Stimulated activated CD8-positive, alpha-beta memory T cell treated with anti-CD3 and anti-CD28 coated beads, Interleukin-15, amount 100 ng/mL, for 24 hours (primary cell): ENCODE measurements around the gene LLGL2.
A peak's percentile ranks its signal among the peaks of the same experiment; 100 is the strongest.
"Not testable (repeated sequence)": the region's sequence is repeated elsewhere in the genome, so short reads cannot be mapped to it uniquely, and the experiment has no call there.

Experiments
- DNase-seq: peaks from one replicate; pipeline ENCODE4 v3.0.0-alpha.2; 2020; ENCODE audit warnings: low read depth

LLGL2 gene

GRCh38 chr17:75571197-75571884 lies 45.8 kb downstream of the LLGL2 start:
- no peak for DNase-seq

- DNase-seq = no peak
These were observed 46.4 kb downstream of the LLGL2 start for GRCh38 chr17:75571885-75572215.

DNA sequence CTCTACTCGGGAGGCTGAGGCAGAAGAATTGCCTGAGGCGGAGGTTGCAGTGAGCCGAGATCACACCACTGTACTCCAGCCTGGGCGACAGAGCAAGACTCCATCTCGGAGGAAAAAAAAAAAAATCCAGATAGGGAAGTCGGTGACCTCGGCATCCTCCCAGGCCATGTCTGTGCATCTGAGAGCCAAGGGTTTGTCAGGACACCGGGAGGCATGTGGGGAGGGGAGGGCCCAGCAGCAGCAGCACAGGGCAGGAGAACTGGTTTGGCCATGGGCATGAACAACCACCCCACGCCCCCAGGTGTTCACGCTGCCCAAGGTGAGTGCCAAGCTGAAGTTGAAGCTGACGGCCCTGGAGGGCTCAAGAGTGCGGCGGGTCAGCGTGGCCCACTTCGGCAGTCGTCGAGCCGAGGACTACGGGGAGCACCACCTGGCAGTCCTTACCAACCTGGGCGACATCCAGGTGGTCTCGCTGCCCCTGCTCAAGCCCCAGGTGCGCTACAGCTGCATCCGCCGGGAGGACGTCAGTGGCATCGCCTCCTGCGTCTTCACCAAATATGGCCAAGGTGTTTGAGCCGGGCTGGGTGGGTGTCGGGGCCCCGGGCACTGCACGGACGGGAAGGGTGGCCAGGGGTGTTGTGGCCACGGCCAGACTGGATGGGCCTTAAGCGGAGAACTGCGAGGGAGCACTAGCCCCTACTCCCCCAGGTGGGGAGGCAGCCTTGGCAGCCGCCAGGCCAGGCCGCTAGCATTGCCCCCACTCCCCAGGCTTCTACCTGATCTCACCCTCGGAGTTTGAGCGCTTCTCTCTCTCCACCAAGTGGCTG lies 47.4 kb downstream of the LLGL2 start:
- no peak for DNase-seq

DNA sequence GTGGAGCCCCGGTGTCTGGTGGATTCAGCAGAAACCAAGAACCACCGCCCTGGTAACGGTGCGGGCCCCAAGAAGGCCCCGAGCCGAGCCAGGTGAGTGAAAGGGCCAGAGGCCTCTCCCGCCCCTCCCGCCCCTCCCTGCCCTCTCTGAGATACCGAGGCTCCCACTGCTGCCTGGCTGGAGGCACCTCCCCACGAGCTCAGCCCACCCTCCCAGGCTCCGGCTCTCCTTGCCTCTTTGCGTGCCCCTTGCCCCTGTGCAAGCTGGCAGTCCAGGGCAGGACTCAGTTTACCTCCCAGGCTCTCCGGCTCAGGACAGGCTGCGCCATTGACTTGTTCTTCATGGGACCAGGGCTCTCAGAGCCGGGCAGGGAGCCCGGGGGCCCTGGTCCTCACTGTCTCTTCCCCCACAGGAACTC lies 48.1 kb downstream of the LLGL2 start:
- no peak for DNase-seq

- DNase-seq = no peak
These were observed 48.5 kb downstream of the LLGL2 start for GRCh38 chr17:75573994-75574393.

DNA sequence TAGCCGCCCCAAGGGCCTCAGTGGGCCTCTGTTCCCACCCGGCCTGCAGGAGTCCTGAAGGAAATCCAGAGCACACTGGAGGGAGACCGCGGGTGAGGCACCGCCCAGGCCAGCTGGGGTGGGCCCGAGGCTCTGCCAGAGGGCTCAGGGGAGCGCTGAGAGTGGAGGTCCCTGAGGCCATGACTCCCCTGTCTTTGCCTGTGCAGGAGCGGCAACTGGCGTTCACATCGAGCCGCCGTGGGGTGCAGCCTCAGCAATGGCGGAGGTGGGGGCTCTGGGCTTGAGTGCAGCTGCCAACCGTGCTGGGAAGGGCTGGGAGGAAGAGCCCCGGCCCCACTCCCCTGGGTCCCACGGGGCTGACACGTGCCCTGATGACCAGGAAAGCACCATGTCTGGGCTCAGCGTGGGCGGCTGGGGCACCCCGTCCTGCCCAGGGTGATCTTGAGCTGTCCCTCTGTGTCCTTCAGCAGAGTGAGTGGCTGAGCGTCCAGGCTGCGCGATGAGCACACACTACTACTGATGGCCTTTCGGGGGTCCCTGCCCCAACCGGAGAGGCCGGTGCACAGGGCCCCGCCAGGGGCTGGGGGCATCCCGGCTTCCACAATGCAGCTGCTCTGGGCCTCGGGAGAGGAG lies 49.0 kb downstream of the LLGL2 start:
- DNase-seq = no peak

GRCh38 chr17:75575197-75575596 lies 49.7 kb downstream of the LLGL2 start:
- no peak for DNase-seq

DNA sequence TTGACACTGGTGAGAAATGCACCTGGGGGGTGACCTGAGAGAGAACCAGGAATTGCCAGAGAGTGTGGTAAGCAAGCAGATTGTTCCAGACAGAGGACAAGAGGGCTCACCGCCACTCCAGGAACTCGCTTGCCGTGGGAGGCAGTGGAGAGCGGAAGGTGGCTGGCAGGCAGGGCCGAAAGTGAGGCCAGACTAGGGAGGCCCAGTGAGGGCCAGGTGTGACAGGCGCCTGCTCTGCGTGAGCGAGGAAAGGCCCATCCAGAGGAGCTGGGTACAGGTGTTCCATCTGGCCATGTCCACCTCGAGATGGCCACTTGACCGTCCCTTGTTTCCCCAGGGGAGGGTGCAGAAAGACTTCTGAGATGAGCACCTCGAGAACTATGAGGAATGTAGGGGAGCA lies 50.2 kb downstream of the LLGL2 start:
- no peak for DNase-seq

DNA sequence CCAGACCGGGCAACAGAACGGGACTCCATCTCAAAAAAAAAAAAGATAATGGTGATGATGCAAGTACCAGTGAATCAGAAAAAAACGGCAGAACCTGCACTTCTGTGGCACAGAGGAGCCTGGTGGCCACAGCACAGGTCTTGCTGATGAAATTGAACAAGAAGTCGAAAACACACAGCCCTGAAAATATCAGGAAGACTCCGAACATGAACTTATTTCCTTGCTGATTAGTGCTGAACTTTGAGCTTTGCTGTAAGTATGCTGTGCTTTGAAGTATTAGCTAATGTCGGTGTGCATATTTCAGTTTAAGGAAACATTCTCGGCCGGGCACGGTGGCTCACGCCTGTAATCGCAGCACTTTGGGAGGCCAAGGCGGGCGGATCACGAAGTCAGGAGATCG lies 51.2 kb downstream of the LLGL2 start:
- no peak for DNase-seq

DNA sequence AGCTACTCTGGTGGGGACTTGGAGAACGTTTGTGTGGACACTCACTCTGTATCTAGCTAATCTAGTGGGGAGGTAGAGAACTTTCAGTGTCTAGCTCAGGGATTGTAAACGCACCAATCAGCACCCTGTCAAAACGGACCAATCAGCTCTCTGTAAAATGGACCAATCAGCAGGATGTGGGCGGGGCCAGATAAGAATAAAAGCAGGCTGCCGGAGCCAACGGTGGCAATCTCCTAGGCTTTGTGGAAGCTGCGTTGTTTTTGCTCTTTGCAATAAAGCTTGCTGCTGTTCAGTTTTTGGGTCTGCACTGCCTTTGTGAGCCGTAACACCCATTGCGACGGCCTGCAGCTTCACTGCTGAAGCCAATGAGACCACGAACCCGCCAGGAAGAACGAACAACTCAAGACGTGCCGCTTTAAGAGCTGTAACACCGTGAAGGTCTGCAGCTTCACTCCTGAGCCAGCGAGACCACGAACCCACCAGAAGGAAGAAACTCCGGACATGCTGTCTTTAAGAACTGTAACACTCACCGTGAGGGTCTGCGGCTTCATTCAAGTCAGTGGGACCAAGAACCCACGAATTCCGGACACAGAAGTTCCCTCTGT lies 55.7 kb downstream of the LLGL2 start:
- DNase-seq = not testable (repeated sequence)

DNA sequence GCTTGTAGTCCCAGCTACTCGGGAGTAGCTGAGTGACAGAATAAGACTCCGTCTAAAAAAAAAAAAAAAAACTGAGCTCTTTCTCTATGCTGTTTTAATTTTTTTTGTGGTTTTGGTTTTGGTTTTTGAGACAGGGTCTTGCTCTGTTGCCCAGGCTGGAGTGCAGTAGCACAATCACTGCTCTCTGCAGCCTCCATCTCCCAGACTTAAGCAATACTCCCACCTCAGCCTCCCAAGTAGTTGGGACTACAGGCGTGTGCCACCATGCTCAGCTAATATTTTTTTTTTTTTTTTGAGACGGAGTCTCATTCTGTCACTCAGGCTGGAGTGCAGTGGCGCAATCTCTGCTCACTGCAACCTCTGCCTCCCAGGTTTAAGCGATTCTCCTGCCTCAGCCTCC lies 57.7 kb downstream of the LLGL2 start:
- not testable (repeated sequence) for DNase-seq

- DNase-seq = no peak
These were observed 59.3 kb downstream of the LLGL2 start for GRCh38 chr17:75584849-75585175.

GRCh38 chr17:75587675-75588595 lies 62.4 kb downstream of the LLGL2 start, which contains the start of gene MYO15B:
MYO15B (plus strand) TSS chr17:75587800; CDS start chr17:75588058, 258 bp downstream.
- no peak for DNase-seq

GRCh38 chr17:75588596-75589011 lies 63.1 kb downstream of the LLGL2 start:
- DNase-seq = no peak

DNA sequence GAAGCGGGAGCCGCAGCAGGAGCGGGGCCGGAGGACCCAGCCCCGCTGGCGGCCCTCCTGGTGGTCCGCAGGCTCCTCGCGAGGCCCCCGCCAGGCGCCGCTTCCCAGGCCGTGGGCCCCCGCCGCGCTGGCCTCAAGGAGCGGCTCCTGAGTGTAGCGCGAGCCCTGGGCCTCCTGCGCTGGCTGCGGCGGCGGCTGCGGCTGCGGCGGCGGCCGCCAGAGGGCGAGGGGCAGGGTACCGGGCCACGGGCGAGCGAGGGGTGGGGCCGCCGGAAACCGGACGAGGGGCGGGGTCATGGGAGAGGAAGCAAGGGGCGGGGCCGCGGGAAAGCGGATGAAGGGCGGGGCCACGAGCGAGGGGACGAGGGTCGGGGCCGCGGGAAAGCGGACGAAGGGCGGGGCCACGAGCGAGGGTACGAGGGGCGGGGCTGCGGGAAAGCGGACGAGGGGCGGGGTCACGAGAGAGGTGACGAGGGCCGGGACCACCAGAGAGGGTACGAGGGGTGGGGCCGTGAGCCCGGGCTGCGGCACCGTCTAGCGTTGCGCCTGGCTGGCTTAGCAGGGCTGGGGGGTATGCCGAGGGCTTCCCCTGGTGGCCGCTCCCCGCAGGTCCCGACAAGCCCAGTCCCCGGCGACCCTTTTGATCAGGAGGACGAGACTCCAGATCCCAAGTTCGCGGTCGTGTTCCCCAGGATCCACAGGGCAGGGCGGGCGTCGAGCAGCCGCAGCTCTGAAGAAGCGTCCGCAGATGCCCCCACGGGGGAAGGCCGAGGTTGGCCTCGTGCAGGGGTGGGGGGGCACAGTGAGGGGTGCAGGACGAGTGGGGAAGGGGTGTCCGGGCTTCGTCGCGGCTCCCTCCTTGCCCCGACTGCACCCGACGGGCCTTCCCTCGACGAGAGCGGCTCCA lies 63.8 kb downstream of the LLGL2 start:
- DNase-seq = peak; percentile 98

DNA sequence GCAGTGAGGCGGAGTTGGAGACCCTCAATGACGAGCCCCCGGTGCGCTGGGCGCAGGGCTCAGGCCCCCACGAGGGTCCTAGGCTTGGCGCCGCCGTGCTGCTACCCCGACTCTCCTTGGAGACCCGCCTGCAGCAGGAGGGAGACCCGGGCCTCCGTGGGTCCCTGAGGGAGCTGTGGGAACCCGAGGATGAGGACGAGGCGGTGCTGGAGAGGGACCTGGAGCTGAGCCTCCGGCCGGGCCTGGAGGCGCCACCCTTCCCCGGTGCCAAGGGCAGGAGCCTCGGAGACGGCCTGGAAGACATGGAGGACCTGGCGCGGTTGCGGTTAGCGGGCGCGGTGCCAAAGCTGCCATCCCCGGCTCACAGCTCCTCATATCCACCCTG lies 64.4 kb downstream of the LLGL2 start:
- DNase-seq = no peak

- DNase-seq = no peak
These were observed 64.8 kb downstream of the LLGL2 start for GRCh38 chr17:75590314-75590761.

DNA sequence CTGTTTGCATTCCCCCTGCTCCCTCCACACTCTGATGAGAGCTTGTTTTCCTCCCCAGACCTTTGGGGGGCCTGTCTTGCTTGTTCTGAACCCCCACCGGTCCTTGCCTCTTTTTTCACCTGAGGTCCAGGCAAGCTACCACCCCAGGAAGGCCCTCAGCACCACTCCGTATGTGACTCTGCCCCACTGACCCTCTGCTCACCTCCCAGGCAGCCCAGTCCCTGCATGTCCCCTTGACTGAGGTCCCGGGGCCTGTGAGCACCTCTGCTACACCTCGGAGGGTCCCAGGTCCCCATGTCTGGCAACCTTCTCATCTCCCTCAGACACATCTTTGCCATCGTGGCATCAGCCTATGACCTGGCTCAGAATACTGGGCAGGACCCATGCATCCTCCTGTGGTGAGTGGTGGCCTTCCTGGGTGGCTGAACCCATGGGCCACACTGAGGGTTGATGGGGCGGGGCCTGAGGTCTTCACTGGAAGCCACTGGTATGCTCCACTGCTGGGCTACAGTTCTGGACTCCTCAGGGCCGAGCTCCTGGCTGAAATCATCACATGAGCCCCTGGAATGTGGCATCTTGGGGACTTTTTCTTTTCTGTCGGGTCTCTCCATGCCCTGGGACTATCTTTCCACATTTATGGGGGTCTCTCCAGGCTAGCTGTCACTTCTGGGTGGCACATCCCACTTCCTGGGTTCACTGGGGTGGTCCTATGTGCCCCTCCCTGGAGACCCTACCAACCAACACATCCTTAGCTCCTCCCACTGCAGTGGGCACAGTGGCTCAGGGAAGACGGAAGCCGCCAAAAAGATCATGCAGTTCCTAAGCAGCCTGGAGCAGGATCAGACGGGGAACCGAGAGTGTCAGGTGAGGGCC lies 65.6 kb downstream of the LLGL2 start:
- DNase-seq = no peak

GRCh38 chr17:75591722-75592302 lies 66.3 kb downstream of the LLGL2 start:
- DNase-seq = no peak
